ENCODE results near the gene BMP6.

GRCh38 chr6:7685276-7685675, 40.6 kb upstream of the BMP6 start:
- TF ChIP-seq POLR2A (IDR thresholded peaks at IDR 0.05) (no peak), CTCF (IDR thresholded peaks at IDR 0.05) (no peak)
